ENCODE measurements around the gene ZW10.
"Not testable (repeated sequence)": the region's sequence is repeated elsewhere in the genome, so short reads cannot be mapped to it uniquely, and the experiment has no call there.

The ZW10 gene

DNA sequence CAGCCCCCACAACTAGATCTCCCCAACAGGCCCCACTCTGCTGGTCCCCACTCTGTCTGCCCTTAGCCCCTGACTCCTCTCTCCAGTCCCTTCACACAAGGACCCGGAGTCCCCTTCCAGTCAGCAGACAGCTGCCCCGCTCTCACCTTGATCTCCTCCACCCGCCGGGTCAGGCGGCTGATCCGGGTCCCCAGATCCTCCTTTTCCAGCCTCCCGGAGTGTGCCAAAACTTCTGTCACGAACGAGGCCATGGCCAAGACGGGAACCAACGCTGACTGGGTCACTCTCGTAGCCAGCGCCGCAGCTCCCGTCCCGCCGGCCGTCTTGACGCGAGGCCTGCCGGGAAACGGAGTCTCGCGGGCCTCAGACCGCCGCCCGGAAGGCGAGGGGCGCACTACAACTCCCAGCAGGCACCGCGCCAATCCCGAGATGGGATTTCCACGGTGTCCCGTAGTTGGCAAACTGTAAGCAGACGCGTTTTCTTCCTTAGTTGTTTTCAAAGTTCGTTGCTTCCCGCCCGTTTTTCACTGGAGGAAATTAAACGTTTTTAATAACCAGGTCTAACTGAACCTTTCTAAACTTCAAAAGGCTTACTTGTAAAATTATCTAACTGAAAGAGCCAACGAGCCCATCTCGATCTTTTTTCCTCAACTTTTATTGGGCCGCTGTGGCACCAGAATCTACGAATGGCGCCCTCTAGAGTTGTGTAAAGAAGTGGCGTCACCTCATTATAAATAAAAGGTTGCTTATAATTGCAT lies at the start of gene ZW10:
ZW10 (minus strand) TSS at position 277 of the 758 bp plus-strand sequence; CDS start at position 251, 26 bp downstream.
- peak; percentile 94 for DNase-seq

DNA sequence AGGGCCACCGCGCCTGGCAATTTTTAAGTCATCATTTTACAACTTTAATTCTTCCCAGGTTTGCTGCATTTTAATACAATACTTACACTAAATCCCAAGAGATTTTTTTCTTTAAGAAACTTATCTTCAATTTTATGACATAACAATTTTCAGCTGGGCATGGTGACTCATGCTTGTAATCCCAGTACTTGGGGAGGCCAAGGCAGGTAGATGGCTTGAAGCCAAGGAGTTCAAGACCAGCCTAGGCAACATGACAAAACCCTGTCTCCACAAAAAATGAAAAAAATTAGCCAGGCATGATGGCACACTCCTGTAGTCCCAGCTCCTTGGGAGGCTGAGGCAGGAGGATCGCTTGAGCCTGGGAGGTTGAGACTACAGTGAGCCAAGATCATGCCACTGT lies 44.9 kb upstream of the ZW10 start:
- DNase-seq: no peak

- DNase-seq: no peak
Observed at GRCh38 chr11:113817626-113818025, 44.1 kb upstream of the ZW10 start.

GRCh38 chr11:113817162-113817561 lies 43.7 kb upstream of the ZW10 start:
- no peak for DNase-seq

- no peak for DNase-seq
Observed at GRCh38 chr11:113814181-113814580, 40.7 kb upstream of the ZW10 start.

- no peak for DNase-seq
Observed at GRCh38 chr11:113808931-113809330, 35.4 kb upstream of the ZW10 start.

- DNase-seq: peak; percentile 21
Observed at GRCh38 chr11:113806406-113806805, 32.9 kb upstream of the ZW10 start.

DNA sequence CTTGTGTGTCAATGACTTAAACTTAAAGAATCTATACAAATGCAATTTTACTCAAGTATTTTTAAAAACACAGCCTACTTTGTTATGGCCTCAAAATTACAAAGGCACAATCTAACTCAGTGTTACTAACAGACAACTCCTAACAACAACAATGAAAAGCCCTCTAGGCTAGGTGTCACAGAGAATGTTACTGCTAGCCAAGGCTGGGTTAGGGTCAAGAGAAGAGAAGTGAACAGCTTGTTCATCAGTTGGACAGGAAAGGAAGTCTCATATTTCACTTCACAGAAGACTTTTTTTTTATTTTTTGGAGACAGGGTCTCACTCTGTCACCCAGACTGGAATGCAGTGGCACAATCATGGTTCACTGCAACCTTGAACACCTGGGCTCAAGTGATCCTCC lies 32.1 kb upstream of the ZW10 start:
- DNase-seq: no peak

DNA sequence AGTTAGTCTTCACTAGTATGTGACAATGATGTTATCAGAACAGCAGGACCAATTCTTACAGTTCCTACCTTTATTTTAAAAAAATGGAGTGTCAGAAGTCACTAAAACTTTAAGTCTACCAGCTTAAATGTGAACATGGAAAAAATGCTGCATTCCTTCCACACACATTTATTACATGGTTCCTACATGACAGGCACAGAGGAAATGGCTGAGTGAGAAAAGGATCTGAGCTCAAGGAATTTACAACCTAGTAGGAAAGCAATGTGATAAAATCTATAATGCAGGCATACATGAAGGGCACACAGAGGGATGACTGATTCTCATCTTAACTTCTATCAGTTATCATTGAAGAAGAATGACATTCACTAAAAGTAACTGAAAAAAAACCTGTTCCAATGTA lies 29.1 kb upstream of the ZW10 start:
- DNase-seq: no peak

DNA sequence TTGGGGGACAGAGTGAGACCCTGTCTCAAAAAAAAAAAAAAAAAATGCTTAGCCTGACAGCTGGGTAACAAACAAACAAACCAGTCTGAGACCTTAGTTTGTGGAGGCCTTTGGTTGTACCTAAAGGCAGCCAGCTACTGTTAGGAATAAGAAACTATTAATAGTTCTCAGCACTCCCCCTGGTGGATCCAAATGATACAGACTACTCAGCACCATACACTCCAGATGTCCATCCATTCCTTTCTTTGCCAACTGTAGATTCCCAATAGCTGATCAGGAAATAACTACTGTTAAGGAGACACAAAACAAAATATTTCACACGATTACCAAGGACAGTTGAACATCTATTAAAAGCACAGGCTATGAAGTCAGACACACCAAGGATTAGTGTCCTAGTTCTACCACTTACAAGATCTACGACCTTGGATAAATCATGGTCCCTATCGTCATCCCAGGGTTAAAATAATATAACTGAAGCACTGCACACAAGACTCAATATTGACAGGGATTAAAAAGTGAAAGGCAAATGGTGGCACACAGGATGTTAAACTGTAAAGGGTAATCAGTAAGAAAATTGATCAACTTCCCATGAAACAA lies 23.3 kb upstream of the ZW10 start:
- DNase-seq: peak; percentile 34

DNA sequence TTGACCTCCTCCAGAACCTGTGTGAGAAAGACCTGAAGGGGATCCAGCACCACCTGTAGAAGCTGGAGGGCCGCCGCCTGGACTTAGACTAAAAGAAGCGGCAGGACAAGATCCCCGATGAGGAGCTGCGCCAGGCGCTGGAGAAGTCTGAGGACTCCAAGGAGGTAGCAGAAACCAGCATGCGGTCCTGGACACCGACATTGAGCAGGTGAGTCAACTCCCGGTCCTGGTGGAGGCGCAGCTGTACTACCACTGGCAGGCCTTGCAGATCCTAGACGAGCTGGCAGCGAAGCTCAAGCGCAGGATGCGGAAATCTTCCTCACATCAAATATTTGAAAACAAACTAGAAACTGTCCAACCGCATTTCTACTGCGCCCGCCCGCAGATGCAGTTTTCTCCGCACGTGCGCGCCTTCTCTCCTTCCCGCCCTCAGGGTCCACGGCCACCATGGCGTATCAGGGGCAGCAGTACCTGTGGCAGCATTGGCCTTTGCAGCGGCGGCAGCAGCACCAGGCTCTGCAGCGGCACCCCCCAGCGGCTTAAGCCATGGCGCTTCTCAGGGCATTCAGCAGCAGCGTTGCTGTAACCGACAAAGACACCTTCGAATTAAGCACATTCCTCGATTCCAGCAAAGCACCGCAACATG lies 16.3 kb upstream of the ZW10 start:
- DNase-seq: no peak

- not testable (repeated sequence) for DNase-seq
Observed at GRCh38 chr11:113789016-113789415, 15.5 kb upstream of the ZW10 start.

GRCh38 chr11:113782134-113782533 lies 8.6 kb upstream of the ZW10 start:
- no peak for DNase-seq

GRCh38 chr11:113781682-113782081 lies 8.2 kb upstream of the ZW10 start:
- no peak for DNase-seq

DNA sequence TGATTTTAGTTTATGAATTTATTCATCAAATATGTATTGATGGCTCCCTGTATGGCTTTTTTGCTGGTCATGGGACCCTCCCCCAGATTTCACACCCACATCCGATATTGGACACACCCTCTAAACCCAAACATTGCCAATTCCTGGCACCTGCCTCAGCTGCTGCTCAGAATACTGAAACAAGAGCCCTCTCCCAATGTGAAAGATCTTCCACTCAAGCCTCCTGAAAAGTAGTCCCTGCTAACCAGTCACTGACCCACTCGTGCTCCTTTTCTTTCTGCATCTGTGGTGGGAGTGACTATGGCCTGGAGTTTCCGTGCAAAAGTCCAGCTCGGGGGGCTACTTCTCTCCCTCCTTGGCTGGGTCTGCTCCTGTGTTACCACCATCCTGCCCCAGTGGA lies 6.0 kb upstream of the ZW10 start, which contains the start of gene CLDN25:
CLDN25 (plus strand) TSS at position 301 of the 400 bp plus-strand sequence; CDS start at position 301, 0 bp downstream.
- DNase-seq: no peak

DNA sequence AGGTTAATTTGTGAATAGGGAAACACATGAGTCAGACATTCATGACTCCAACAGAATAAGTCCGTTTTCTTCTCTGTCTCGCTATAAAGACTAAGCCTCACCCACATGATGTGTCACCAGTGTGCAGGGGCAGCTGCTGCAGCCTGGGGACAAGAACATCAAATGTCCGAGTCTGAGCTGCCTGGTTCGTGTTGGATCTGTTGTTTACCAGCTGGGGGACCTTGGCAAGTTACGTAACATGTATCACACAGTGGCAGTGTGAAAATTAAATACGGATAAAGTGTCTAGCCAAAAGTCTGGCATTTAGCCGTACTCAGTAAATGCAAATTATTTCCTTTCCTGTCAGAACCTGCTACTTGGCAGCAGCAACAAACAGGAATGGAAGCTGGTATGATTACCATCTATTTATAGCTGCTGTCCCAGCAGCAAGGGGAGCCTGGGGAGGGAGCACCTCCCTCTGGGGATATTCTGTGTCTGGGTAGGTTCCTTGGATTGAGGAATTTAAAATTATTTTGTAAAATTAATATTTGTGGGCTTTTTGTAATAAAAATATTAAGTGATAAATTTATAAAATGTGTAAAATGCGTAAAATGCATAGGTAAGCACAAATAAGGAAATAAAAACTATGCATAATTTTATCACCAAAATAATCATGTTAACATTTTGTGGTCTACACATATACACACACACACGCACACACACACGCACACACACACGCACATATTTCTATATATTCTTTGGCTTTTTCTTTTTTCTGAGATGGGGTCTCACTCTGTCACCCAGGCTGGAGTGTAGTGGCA lies 4.8 kb upstream of the ZW10 start:
- peak; percentile 57 for DNase-seq

DNA sequence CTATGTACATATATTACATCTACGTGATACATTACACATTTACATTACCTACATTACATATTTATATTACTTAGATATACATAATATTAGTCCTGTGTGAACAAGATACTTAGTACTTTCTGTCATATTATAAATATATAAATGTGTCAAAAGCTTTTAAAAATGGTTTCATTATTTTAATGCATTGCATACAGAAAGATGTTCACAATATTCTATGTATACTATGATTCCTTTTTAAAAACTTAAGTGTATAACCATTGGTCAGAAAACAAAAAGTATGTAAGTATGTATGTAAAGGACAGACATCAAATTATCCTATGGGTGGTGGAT lies 647 bp upstream of the ZW10 start:
- DNase-seq: no peak

DNA sequence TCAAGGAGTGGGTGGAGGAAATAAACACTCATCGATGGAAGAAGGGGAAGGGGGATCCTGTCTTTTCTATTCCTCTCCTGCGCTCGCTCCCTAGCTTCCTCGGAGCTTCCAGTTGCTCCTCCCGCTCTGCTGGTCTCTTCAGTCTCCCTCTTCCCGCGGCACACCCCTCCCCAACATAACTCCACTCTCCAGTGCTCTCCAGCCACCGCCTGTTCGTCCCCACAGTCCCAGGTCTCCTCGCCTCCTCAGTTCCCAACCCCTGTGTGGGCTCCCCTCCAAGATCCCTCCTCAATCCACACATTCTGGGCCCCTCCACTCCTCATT lies 438 bp downstream of the ZW10 start:
- no peak for DNase-seq

- DNase-seq: no peak
Observed at GRCh38 chr11:113771964-113772363, 1.5 kb downstream of the ZW10 start.

- no peak for DNase-seq
Observed at GRCh38 chr11:113764527-113765219, 8.8 kb downstream of the ZW10 start.

DNA sequence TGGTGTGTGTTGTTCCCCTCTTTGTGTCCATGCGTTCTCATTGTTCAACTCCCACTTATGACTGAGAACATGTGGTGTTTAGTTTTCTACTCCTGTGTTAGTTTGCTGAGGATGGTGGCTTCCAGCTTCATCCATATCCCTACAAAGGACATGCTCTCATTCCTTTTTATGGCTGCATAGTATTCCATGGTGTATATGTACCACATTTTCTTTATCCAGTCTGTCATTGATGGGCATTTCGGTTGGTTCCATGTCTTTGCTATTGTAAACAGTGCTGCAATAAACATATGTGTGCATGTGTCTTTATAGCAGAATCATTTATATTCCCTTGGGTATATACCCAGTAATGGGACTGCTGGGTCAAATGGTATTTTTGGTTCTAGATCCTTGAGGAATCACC lies 10.5 kb downstream of the ZW10 start:
- not testable (repeated sequence) for DNase-seq

- DNase-seq: no peak
Observed at GRCh38 chr11:113760241-113760640, 13.3 kb downstream of the ZW10 start.

GRCh38 chr11:113752932-113753331 lies 20.6 kb downstream of the ZW10 start:
- no peak for DNase-seq

Measured in COR-L47 (cell line).